HepG2 (cell line): ENCODE data around the gene CNDP1. TPM values are rescaled to one million over a fixed set of nuclear protein-coding genes. Genes with fewer than 3 reads are reported as not detected.

ENCODE experiments used
- CEBPG ChIP-seq: IDR thresholded peaks from 2 replicates; pipeline ENCODE4 v1.6.1; 2016
- DR1 ChIP-seq: sonication (generic); formaldehyde crosslinking; IDR thresholded peaks from 2 replicates; pipeline ENCODE4 v1.8.0; 2021; ENCODE audit warnings: mild to moderate bottlenecking, missing genetic modification reagents, inconsistent platforms
- EP300 ChIP-seq, 3 experiments: sonication (generic) in 1 of 3; formaldehyde crosslinking in 1 of 3; IDR thresholded peaks; 2 replicates each; pipeline versions ENCODE4 v1.5.1 to v1.6.1; 2011 to 2020; ENCODE audit warnings: low read depth in 2 of 3, low read length in 2 of 3, borderline replicate concordance in 1 of 3, improper control_type of control experiment in 1 of 3, mild to moderate bottlenecking in 1 of 3, missing genetic modification reagents in 1 of 3, moderate library complexity in 1 of 3
- HMGXB4 ChIP-seq, 2 experiments: sonication (generic) in 1 of 2; formaldehyde crosslinking in 1 of 2; IDR thresholded peaks; 2 replicates each; pipeline versions ENCODE4 v1.4.0 to v1.6.1; 2018 to 2020; ENCODE audit warnings: missing genetic modification reagents in 2 of 2, borderline replicate concordance in 1 of 2, low read depth in 1 of 2, mild to moderate bottlenecking in 1 of 2, missing biosample characterization in 1 of 2
- MAX ChIP-seq: IDR thresholded peaks from 2 replicates; pipeline ENCODE4 v1.6.1; 2012; ENCODE audit warnings: inconsistent platforms
- MZF1 ChIP-seq: sonication (generic); formaldehyde crosslinking; IDR thresholded peaks from 2 replicates; pipeline ENCODE4 v1.8.1; 2023; ENCODE audit warnings: mild to moderate bottlenecking, missing genetic modification reagents, borderline replicate concordance
- ONECUT2 ChIP-seq: sonication (generic); formaldehyde crosslinking; IDR thresholded peaks from 2 replicates; pipeline ENCODE4 v1.4.0; 2020; ENCODE audit warnings: missing genetic modification reagents
- RARA ChIP-seq: IDR thresholded peaks from 2 replicates; pipeline ENCODE4 v1.6.1; 2016; ENCODE audit warnings: missing genetic modification reagents, missing compliant biosample characterization
- SRSF9 ChIP-seq: fragments of 200-400 bp; formaldehyde crosslinking; IDR thresholded peaks from 2 replicates; pipeline ENCODE4 v1.6.1; 2018; ENCODE audit warnings: borderline replicate concordance, mild to moderate bottlenecking, low read depth, low read length; ENCODE audit not compliant: insufficient read depth, poor library complexity, severe bottlenecking
- ZNF605 ChIP-seq: sonication (generic); formaldehyde crosslinking; IDR thresholded peaks from 2 replicates; pipeline ENCODE4 v1.8.0; 2022; ENCODE audit warnings: mild to moderate bottlenecking, missing genetic modification reagents
- polyA plus RNA-seq, 8 experiments: library from polyadenylated mRNA; depleted of rRNA in 3 of 8; stranded (reverse) in 7 of 8; unstranded in 1 of 8; fragments of >200 nt; fragmentation: Illumina TruSeq in 4 of 8; extraction: Trizol in 4 of 8; gene quantifications; 2 replicates each; pipeline versions ENCODE4 v1.2.1 to v1.2.3, GENCODE V29; 2011 to 2016; ENCODE audit warnings: low read depth in 4 of 8, missing spikeins in 1 of 8, mixed read lengths in 1 of 8; ENCODE audit not compliant: insufficient read depth in 1 of 8
- total RNA-seq, 5 experiments: library from RNA; depleted of rRNA; stranded (reverse); fragments of >200 nt; fragmentation: Illumina TruSeq; extraction: Trizol; gene quantifications; 2 replicates each; pipeline ENCODE4 v1.2.3, GENCODE V29; 2016; ENCODE audit warnings: low read depth in 1 of 5
- TF ChIP-seq, protein P1 (sequence below): sonication (generic); formaldehyde crosslinking; IDR thresholded peaks from 2 replicates; pipeline ENCODE4 v1.4.0; 2020; ENCODE audit warnings: mild to moderate bottlenecking, missing genetic modification reagents
- TF ChIP-seq, protein P2 (sequence below): sonication (generic); formaldehyde crosslinking; IDR thresholded peaks from 2 replicates; pipeline ENCODE4 v1.4.0; 2020; ENCODE audit warnings: mild to moderate bottlenecking, missing genetic modification reagents

CNDP1 gene
- total and polyA plus RNA-seq, 2 of the 13 experiments (the other 11 are each of a cell fraction or from before 2014, with no cell fraction given), result 0.01 TPM; not detected in 1

DNA sequence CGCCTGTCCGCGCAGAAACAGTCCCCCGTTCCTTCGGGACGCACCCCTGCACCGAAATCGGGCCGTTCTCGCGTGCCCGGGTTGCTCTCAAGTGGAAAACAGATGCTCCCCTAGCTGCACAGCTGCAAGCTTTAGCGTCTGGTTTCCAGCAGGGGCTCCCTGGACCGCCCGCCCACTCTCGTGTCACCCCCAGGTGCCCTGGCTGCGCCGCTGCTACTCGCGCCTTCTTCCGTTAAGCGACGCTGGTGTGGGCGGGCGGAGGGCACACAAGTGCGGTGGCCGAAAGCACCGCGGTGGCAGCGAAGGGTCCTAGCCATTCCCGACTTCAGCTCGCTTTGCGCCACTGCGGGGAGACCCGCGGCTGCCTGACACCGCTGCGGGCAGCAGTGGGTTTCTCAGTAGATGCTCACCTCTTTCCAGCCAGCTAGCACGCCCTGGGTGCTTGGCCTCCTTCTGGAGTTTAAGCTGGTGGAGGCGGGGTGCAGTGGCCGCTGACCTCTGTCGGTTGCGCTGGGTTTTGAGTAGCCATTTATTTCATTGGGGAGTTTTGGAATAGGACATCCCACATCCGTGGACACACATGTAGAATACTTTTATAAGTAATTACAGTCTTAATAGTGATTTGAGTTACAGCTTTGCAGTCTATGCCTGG is 64.2 kb downstream of the CNDP1 start (continued):
- peak; percentile 20; the same call in 1 of the 2 replicates for TF ChIP-seq RARA (CRISPR knock-in tag)
- TF ChIP-seq ZNF605 (CRISPR knock-in tag), result peak; percentile 84
- TF ChIP-seq SRSF9, result no peak
- peak; percentile 78 to 81; a peak in 3 of 4 replicates for TF ChIP-seq HMGXB4 (CRISPR knock-in tag; IDR thresholded peaks at IDR 0.05; ENCODE audit: borderline replicate concordance in 1 of 2, low read depth in 1 of 2)
- TF ChIP-seq CEBPG, result no peak
- no peak for TF ChIP-seq EP300 (IDR thresholded peaks at IDR 0.05; ENCODE audit: low read depth in 2 of 2, low read length in 2 of 2)
- no peak; the same call in 1 of the 2 replicates for TF ChIP-seq EP300 (CRISPR knock-in tag; IDR thresholded peaks at IDR 0.05; ENCODE audit: borderline replicate concordance)
- TF ChIP-seq, protein P1, sequence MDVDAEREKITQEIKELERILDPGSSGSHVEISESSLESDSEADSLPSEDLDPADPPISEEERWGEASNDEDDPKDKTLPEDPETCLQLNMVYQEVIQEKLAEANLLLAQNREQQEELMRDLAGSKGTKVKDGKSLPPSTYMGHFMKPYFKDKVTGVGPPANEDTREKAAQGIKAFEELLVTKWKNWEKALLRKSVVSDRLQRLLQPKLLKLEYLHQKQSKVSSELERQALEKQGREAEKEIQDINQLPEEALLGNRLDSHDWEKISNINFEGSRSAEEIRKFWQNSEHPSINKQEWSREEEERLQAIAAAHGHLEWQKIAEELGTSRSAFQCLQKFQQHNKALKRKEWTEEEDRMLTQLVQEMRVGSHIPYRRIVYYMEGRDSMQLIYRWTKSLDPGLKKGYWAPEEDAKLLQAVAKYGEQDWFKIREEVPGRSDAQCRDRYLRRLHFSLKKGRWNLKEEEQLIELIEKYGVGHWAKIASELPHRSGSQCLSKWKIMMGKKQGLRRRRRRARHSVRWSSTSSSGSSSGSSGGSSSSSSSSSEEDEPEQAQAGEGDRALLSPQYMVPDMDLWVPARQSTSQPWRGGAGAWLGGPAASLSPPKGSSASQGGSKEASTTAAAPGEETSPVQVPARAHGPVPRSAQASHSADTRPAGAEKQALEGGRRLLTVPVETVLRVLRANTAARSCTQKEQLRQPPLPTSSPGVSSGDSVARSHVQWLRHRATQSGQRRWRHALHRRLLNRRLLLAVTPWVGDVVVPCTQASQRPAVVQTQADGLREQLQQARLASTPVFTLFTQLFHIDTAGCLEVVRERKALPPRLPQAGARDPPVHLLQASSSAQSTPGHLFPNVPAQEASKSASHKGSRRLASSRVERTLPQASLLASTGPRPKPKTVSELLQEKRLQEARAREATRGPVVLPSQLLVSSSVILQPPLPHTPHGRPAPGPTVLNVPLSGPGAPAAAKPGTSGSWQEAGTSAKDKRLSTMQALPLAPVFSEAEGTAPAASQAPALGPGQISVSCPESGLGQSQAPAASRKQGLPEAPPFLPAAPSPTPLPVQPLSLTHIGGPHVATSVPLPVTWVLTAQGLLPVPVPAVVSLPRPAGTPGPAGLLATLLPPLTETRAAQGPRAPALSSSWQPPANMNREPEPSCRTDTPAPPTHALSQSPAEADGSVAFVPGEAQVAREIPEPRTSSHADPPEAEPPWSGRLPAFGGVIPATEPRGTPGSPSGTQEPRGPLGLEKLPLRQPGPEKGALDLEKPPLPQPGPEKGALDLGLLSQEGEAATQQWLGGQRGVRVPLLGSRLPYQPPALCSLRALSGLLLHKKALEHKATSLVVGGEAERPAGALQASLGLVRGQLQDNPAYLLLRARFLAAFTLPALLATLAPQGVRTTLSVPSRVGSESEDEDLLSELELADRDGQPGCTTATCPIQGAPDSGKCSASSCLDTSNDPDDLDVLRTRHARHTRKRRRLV (CRISPR knock-in tag), result 0 out of 2 replicates have a peak, but pooled peaks have one; percentile 40
- no peak for TF ChIP-seq DR1 (CRISPR knock-in tag)
- no peak for TF ChIP-seq ONECUT2 (CRISPR knock-in tag)
- peak; percentile 35; the same call in 1 of the 2 replicates for TF ChIP-seq MAX
- TF ChIP-seq, protein P2, sequence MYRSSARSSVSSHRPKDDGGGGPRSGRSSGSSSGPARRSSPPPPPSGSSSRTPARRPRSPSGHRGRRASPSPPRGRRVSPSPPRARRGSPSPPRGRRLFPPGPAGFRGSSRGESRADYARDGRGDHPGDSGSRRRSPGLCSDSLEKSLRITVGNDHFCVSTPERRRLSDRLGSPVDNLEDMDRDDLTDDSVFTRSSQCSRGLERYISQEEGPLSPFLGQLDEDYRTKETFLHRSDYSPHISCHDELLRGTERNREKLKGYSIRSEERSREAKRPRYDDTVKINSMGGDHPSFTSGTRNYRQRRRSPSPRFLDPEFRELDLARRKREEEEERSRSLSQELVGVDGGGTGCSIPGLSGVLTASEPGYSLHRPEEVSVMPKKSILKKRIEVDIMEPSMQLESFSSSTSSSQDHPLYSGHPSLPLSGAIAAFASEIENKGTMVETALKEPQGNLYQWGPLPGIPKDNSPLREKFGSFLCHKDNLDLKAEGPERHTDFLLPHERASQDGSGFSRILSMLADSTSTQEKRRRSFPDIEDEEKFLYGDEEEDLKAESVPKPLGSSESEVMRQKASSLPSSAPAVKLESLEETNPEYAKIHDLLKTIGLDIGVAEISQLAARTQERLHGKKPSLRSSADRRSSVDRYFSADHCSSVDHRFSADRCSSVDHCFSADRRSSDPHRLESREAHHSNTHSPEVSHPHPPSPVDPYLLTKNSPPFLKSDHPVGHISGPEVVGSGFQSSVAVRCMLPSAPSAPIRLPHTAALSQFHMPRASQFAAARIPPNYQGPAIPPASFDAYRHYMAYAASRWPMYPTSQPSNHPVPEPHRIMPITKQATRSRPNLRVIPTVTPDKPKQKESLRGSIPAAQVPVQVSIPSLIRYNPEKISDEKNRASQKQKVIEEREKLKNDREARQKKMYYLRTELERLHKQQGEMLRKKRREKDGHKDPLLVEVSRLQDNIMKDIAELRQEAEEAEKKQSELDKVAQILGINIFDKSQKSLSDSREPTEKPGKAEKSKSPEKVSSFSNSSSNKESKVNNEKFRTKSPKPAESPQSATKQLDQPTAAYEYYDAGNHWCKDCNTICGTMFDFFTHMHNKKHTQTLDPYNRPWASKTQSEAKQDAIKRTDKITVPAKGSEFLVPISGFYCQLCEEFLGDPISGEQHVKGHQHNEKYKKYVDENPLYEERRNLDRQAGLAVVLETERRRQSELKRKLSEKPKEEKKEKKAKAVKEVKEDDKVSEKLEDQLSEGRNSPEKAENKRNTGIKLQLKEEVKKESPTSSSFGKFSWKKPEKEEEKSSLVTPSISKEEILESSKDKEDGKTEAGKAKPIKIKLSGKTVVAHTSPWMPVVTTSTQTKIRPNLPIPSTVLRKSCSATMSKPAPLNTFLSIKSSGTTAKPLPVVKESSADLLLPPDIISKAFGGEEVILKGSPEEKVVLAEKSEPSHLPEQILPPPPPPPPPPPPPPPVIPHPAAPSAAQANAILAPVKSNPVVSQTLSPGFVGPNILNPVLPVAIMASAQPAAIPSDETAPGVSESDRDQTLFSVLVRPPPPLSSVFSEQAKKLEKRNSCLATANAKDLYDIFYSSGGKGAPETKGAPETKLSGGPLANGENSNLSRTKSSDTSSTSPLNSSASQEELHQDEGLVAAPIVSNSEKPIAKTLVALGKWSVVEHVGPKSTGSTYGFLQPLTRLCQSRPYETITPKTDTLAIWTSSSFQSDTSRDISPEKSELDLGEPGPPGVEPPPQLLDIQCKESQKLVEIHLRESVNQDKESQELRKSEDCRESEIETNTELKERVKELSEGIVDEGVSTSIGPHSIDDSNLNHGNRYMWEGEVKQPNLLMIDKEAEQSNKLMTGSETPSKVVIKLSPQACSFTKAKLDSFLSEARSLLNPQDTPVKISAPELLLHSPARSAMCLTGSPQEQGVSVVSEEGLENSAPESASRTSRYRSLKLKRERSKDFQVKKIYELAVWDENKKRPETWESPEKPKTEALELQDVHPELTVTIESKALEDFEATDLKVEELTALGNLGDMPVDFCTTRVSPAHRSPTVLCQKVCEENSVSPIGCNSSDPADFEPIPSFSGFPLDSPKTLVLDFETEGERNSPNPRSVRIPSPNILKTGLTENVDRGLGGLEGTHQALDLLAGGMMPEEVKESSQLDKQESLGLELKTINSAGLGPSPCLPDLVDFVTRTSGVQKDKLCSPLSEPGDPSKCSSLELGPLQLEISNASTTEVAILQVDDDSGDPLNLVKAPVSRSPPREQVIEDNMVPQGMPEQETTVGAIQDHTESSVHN, result no peak
- 0 out of 2 replicates have a peak, but pooled peaks have one; percentile 27 for TF ChIP-seq MZF1
